ENCODE data around the gene RTP2.

Gene RTP2

GRCh38 chr3:187702507-187703033, at the start of gene RTP2:
RTP2 (minus strand) TSS chr3:187702557; CDS start chr3:187702128, 429 bp downstream.
- DNase-seq = no peak

- peak; percentile 67 for DNase-seq
Observed at GRCh38 chr3:187750513-187751123, 48.3 kb upstream of the RTP2 start.

- DNase-seq = peak; percentile 89
Observed at GRCh38 chr3:187750006-187750512, 47.7 kb upstream of the RTP2 start.

GRCh38 chr3:187748050-187748481, 45.7 kb upstream of the RTP2 start:
- peak; percentile 93 for DNase-seq

GRCh38 chr3:187747506-187747905, 45.1 kb upstream of the RTP2 start:
- no peak for DNase-seq

GRCh38 chr3:187746442-187747281, 44.3 kb upstream of the RTP2 start:
- no peak for DNase-seq

GRCh38 chr3:187746059-187746441, 43.7 kb upstream of the RTP2 start:
- DNase-seq = no peak

GRCh38 chr3:187745201-187746058, 43.1 kb upstream of the RTP2 start, which contains the start of gene BCL6:
BCL6 (minus strand) TSS chr3:187745468; CDS start chr3:187733693, 11,775 bp downstream.
- DNase-seq = peak; percentile 99

GRCh38 chr3:187744169-187745151, 42.1 kb upstream of the RTP2 start:
- DNase-seq = peak; percentile 50

- DNase-seq = peak; percentile 33
Observed at GRCh38 chr3:187743195-187744141, 41.1 kb upstream of the RTP2 start.

- no peak for DNase-seq
Observed at GRCh38 chr3:187742351-187743171, 40.2 kb upstream of the RTP2 start.

- peak; percentile 81 for DNase-seq
Observed at GRCh38 chr3:187741403-187742350, 39.3 kb upstream of the RTP2 start.

- peak; percentile 67 for DNase-seq
Observed at GRCh38 chr3:187740421-187741399, 38.4 kb upstream of the RTP2 start.

- peak; percentile 83 for DNase-seq
Observed at GRCh38 chr3:187739561-187740332, 37.4 kb upstream of the RTP2 start.

- DNase-seq = peak; percentile 54
Observed at GRCh38 chr3:187739094-187739560, 36.8 kb upstream of the RTP2 start.
